PC-3 (cell line): ENCODE measurements around the gene CNTNAP2. TPM values are rescaled to one million over a fixed set of nuclear protein-coding genes. Genes with fewer than 3 reads are reported as not detected.

Experiments
- ATAC-seq: fragments of 200-7000 bp; cut with Tn5 transposase; 2 replicates; pipeline ENCODE4 v1.9.1; 2020; ENCODE audit warnings: mild to moderate bottlenecking, moderate library complexity
- BruUV-seq: library from RNA; stranded (reverse); fragments of 400-500 nt; replicated peaks from 2 replicates; lab custom pipeline; 2021; lab: Mats Ljungman, UMichigan
- CTCF ChIA-PET: fragments of 300-600 bp; sonication (Branson Sonifier 250); formaldehyde crosslinking; loops from one replicate; lab custom pipeline; 2022; ENCODE audit warnings: antibody characterized with exemption; lab: Charles Lee
- POLR2A ChIA-PET: fragments of 300-600 bp; sonication (Branson Sonifier 250); formaldehyde crosslinking; loops from one replicate; lab custom pipeline; 2022; ENCODE audit warnings: antibody characterized with exemption; ENCODE audit not compliant: unreplicated experiment; lab: Charles Lee
- DNase-seq: peaks from one replicate; pipeline ENCODE4 v3.0.0-alpha.2; 2015
- H2AFZ ChIP-seq: fragments of 300-600 bp; sonication (generic); 2 replicates; pipeline ENCODE4 v1.6.0; 2016; ENCODE audit warnings: antibody characterized with exemption, low read length
- H3F3A ChIP-seq: fragments of 300-600 bp; sonication (generic); one replicate; pipeline ENCODE4 v1.6.0; 2017; ENCODE audit warnings: antibody characterized with exemption, low read length, control low read depth, mild to moderate bottlenecking; ENCODE audit not compliant: unreplicated experiment
- H3K27ac ChIP-seq: fragments of 300-600 bp; sonication (generic); 2 replicates; pipeline ENCODE4 v1.5.1; 2016; ENCODE audit warnings: mild to moderate bottlenecking, low read length
- H3K27me3 ChIP-seq: fragments of 300-600 bp; sonication (generic); 2 replicates; pipeline ENCODE4 v1.6.1; 2016; ENCODE audit warnings: low read length, mixed read lengths
- H3K36me3 ChIP-seq: fragments of 300-600 bp; sonication (generic); 2 replicates; pipeline ENCODE4 v1.6.1; 2016; ENCODE audit warnings: low read depth, mixed run types, low read length, mixed read lengths
- H3K4me1 ChIP-seq: fragments of 300-600 bp; sonication (generic); 2 replicates; pipeline ENCODE4 v1.5.1; 2016; ENCODE audit warnings: low read length; ENCODE audit not compliant: insufficient read depth
- H3K4me2 ChIP-seq: fragments of 300-600 bp; sonication (generic); 2 replicates; pipeline ENCODE4 v1.6.0; 2016; ENCODE audit warnings: low read length
- H3K4me3 ChIP-seq: fragments of 300-600 bp; sonication (generic); 2 replicates; pipeline ENCODE4 v1.5.1; 2016; ENCODE audit warnings: mild to moderate bottlenecking, low read length, mixed read lengths
- H3K79me2 ChIP-seq: fragments of 300-600 bp; sonication (generic); 2 replicates; pipeline ENCODE4 v1.6.1; 2017; ENCODE audit warnings: low read length, mixed read lengths
- H3K9ac ChIP-seq: fragments of 300-600 bp; sonication (generic); 2 replicates; pipeline ENCODE4 v1.6.0; 2016; ENCODE audit warnings: mild to moderate bottlenecking, low read length
- H3K9me2 ChIP-seq: fragments of 300-600 bp; sonication (generic); replicated peaks from 2 replicates; pipeline ENCODE4 v1.6.1; 2016; ENCODE audit warnings: mixed run types, low read length, mixed read lengths
- H3K9me3 ChIP-seq: fragments of 300-600 bp; sonication (generic); 2 replicates; pipeline ENCODE4 v1.6.1; 2016; ENCODE audit warnings: low read length, mixed read lengths
- H4K20me1 ChIP-seq: fragments of 300-600 bp; sonication (generic); 2 replicates; pipeline ENCODE4 v1.6.1; 2016; ENCODE audit warnings: low read length, mixed read lengths
- CTCF ChIP-seq: fragments of 300-600 bp; sonication (generic); conservative IDR thresholded peaks from 2 replicates; pipeline ENCODE4 v1.5.1; 2017; ENCODE audit warnings: antibody characterized with exemption, low read depth, mild to moderate bottlenecking, low read length
- EZH2 ChIP-seq: fragments of 300-600 bp; sonication (generic); IDR thresholded peaks from one replicate; pipeline ENCODE4 v1.6.1; 2017; ENCODE audit warnings: antibody characterized with exemption, mild to moderate bottlenecking, low read length; ENCODE audit not compliant: unreplicated experiment
- EZH2phosphoT487 ChIP-seq: fragments of 300-600 bp; sonication (generic); IDR thresholded peaks from 2 replicates; pipeline ENCODE4 v1.6.1; 2018; ENCODE audit warnings: mild to moderate bottlenecking, antibody characterized with exemption, low read length, borderline replicate concordance
- intact Hi-C: fragments of 100-400 bp; cut with micrococcal nuclease; formaldehyde crosslinking; loops from 2 replicates; pipeline ENCODE4 v1.9.0; 2023
- total RNA-seq: library from RNA; depleted of rRNA; stranded (reverse); fragments of >200 nt; gene quantifications from 2 replicates; pipeline ENCODE4 v1.2.3, GENCODE V29; 2014

CNTNAP2 gene
- total RNA-seq, 1 experiment from 2014 or later, result 1.5 TPM

DNA sequence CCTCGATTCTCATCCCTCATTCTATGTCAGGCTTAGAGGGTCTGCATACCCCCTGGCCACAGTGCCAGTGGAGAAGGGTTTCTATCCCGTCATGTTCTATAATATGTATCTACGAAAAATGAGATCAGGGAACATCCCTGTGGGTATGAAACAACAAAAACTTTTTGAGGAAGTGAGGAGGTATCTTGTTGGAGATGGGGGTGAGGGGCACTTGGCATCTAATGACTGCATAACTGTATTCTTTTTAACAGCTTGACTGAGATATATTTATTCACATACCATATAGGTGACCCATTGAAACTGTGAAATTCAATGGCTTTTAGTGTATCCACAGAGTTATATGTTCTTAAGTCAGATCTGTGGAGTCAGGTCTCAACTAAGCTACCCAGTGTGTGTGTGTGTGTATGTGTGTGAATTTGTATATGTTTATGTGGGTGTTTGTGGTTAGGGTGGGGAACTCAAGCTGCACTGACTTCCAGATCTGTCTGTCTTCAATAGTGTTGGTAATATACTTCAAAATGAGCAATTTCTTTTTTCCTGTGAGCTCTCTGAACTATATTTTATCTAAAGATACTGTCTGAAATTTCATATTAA is 528.9 kb downstream of the CNTNAP2 start:
- Histone ChIP-seq H3K4me3 (no peak overlapping the region), H3K79me2 (no peaks in the 10 kb centered on the region), H3K9ac (no peak overlapping the region), H3K36me3 (no peaks in the 10 kb centered on the region), H4K20me1 (no peaks in the 10 kb centered on the region), H3K4me2 (no peak overlapping the region), H3K27ac (no peak overlapping the region), H3F3A (no peaks in the 10 kb centered on the region), H3K27me3 (no peaks in the 10 kb centered on the region), H2AFZ (no peak overlapping the region), H3K9me3 (no peaks in the 10 kb centered on the region), H3K9me2 (no peaks in the 10 kb centered on the region), H3K4me1 (no peaks in the 10 kb centered on the region)
- ChIA-PET POLR2A (no interaction called here), CTCF (no interaction called here)
- TF ChIP-seq EZH2 (no peak), CTCF (no peak), EZH2phosphoT487 (no peak)
- ATAC-seq (no peak), DNase-seq (no peak)
- intact Hi-C loops, result no loop called here
- no TSS peak for BruUV-seq

DNA sequence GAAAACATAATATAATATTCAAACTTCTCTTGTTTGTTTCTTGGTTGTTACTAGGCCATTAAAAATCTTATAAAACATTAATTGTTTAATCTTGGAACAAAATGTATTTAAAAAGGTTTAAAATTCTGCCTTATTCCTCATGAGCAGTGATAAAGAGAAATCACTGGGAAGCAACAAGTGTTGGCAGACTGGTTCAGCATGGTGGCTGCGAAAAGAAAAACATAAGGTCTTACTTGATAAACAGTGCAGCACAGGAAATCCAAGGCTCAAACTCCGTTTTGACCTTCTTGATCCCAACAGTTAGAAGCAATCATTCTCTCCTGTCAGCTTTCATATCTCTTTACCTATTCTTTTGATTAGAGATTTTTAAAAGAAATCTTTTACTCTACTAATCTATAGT is 530.8 kb downstream of the CNTNAP2 start:
- CTCF ChIA-PET, result no interaction called here
- ATAC-seq (no peak), DNase-seq (no peak)
- no peaks in the 10 kb centered on the region for H4K20me1 ChIP-seq
- H3K9ac ChIP-seq, result no peak overlapping the region
- intact Hi-C loops, result no loop called here
- no TSS peak for BruUV-seq
- H3K4me3 ChIP-seq, result no peak overlapping the region
- TF ChIP-seq CTCF, result no peak
- TF ChIP-seq EZH2phosphoT487, result no peak
- no peak for TF ChIP-seq EZH2
- H3K27me3 ChIP-seq, result no peaks in the 10 kb centered on the region
- H3K9me3 ChIP-seq, result no peaks in the 10 kb centered on the region
- no peaks in the 10 kb centered on the region for H3F3A ChIP-seq
- no peak overlapping the region for H3K27ac ChIP-seq
- H3K9me2 ChIP-seq, result no peaks in the 10 kb centered on the region
- no peak overlapping the region for H3K4me2 ChIP-seq
- no peaks in the 10 kb centered on the region for H3K4me1 ChIP-seq
- POLR2A ChIA-PET, result no interaction called here
- no peaks in the 10 kb centered on the region for H3K36me3 ChIP-seq
- no peaks in the 10 kb centered on the region for H3K79me2 ChIP-seq
- no peak overlapping the region for H2AFZ ChIP-seq

GRCh38 chr7:146652176-146652575 is 535.6 kb downstream of the CNTNAP2 start:
- H4K20me1 ChIP-seq, result no peaks in the 10 kb centered on the region
- BruUV-seq, result no TSS peak
- TF ChIP-seq EZH2, result no peak
- no peak for TF ChIP-seq CTCF
- no peak for TF ChIP-seq EZH2phosphoT487
- ATAC-seq (no peak), DNase-seq (no peak)
- H3K4me1 ChIP-seq, result peaks cover 13% of the 10 kb centered on the region
- intact Hi-C loops, result no loop called here
- no peak overlapping the region for H3K9ac ChIP-seq
- no peaks in the 10 kb centered on the region for H3K36me3 ChIP-seq
- no peaks in the 10 kb centered on the region for H3K9me3 ChIP-seq
- no peak overlapping the region for H2AFZ ChIP-seq
- no peaks in the 10 kb centered on the region for H3K27me3 ChIP-seq
- no peak overlapping the region for H3K4me3 ChIP-seq
- H3K79me2 ChIP-seq, result no peaks in the 10 kb centered on the region
- ChIA-PET POLR2A (no interaction called here), CTCF (no interaction called here)
- no peaks in the 10 kb centered on the region for H3F3A ChIP-seq
- H3K4me2 ChIP-seq, result no peak overlapping the region
- H3K9me2 ChIP-seq, result no peaks in the 10 kb centered on the region
- H3K27ac ChIP-seq, result no peak overlapping the region
